Measurements from ENCODE around the gene KCNJ5. TPM values are rescaled to one million over a fixed set of nuclear protein-coding genes. Genes with fewer than 3 reads are reported as not detected.

The KCNJ5 gene
- total RNA-seq = under 0.01 TPM

DNA sequence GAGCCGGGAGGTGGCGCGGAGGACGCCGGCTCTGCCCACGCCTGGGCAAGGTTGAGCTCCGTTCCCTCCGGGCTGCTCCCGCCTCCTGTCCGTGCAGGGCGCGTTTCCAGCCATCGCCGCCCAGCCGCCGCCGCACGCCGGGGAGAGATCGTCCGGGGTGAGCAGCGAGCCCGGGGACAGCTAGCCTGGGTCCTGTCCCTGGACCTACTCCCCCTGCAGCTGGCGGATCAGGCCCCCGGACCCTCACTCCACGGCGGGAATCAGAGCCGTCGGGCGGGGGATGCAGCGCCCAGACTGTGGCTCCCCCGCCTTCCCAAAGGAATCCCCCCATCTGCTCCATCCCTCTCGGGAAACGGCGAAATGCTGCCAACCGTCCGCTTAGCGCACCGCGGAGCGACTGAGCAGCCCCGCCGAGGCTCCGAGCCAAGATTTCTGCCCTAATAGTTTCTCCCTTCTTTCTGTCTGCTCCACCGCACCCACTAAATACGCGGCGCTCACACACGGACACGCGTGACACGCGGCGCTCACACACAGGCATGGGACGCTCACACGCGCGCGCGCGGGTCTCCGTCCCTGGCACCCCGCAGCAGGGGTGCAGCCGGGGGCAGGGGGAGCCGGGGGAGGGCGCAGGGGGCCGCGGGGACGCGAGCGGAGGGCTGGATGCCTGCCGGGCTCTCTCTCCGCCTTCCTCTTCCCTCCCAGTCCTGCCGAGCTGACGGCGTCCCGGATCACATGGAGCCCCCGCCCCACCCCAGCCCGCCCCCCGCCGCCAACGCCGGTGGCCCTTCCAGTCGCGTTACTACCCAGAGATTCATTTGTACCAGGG is at the start of gene KCNJ5:
Gene KCNJ5 (plus strand): TSS at position 814 of the 826 bp plus-strand sequence. CDS start 19,918 bp downstream, outside the sequence.
- H3K27me3 ChIP-seq (ENCODE audit: insufficient read depth, low read length) = peaks cover 47% of the 10 kb centered on the region
- peaks cover 30% of the 10 kb centered on the region for H3K4me1 ChIP-seq (ENCODE audit: insufficient read depth, low read length)
- no peak within 1 kb of the TSS for H3K4me3 ChIP-seq (ENCODE audit: low read length)
- no peaks in the 10 kb centered on the region for H3K9me3 ChIP-seq (ENCODE audit: low read depth, low read length)

DNA sequence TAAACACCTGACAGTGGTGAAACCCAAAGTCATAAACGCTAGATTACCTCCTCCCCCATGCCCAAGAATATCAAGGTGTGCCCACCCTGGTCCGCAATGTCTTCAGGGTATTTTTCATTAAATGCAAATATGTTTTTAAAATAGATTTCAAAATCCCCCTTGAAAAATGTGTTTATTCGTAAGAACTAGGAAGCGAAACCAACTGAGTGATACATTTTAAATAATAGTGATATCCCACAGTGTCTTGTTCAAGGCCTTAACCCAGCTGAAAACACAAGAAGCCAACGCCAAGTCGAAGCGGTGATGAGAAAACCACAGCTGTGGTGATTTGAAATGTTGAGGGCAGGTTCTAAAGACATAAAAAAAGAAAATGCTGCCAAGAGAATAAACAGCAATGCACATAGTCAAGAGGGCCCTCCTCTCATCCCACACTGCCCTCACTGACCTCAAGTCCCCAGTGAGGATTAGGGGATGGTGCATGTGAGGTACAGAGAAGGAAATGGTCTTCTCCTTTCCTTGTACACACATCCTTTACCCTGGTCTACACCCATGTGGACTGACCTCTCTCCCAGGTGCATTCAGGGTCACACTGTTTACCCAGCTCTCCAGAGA is 49.6 kb upstream of the KCNJ5 start:
- peaks cover 66% of the 10 kb centered on the region for H3K4me1 ChIP-seq (ENCODE audit: insufficient read depth, low read length)
- no peak overlapping the region for H3K4me3 ChIP-seq (ENCODE audit: low read length)
- H3K27me3 ChIP-seq (ENCODE audit: insufficient read depth, low read length) = no peaks in the 10 kb centered on the region
- no peaks in the 10 kb centered on the region for H3K9me3 ChIP-seq (ENCODE audit: low read depth, low read length)

DNA sequence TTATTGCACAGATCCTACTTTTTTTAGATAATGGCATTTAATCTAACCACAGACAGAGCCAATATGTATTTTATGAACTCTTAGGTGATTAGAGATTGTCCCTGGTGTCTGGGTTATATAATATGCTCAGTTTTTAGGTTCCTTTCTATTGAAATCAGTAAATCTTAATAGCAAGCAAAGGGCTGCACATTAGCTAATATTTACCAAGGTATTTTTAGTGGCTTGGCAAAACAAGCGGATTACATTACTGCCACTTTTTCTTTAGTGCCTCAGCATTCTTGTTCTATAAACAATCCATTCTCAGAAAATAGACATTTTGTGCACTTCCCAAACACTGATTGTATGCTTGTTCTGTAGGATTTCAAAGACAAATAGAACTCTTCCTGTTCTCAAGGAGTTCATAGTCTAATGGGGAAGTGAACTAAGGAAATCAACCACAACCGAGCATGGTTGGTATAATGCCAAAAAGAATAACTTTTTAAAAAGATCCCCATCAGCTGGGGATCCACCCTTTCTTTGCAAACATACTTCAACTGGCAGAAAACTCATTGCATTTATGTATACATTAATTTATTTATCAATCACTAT is 47.9 kb upstream of the KCNJ5 start:
- H3K4me3 ChIP-seq (ENCODE audit: low read length) = no peak overlapping the region
- no peaks in the 10 kb centered on the region for H3K27me3 ChIP-seq (ENCODE audit: insufficient read depth, low read length)
- H3K4me1 ChIP-seq (ENCODE audit: insufficient read depth, low read length) = peaks cover 53% of the 10 kb centered on the region

DNA sequence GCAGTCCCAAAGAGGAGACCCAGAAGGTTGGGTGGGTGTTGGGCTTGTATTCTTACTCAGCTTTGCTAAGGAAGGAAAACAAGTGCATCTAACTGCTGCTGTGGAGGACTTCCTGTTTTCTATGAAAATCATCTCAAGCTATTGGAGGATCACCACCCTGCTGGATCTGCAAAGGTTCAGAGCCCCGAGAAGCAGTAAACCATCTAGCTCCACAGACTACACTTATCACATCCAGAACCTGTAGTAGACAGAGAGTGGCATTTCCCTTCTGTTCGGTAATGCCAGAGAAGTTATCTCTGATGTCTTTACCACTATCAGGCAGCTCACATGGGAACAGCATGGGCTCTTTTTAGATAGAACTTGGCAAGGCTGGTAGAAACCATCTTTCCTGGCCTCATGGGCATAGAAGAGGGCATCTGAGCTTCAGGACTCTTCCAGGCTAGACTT is 45.8 kb upstream of the KCNJ5 start:
- no peaks in the 10 kb centered on the region for H3K27me3 ChIP-seq (ENCODE audit: insufficient read depth, low read length)
- H3K9me3 ChIP-seq (ENCODE audit: low read depth, low read length) = no peaks in the 10 kb centered on the region
- peaks cover 52% of the 10 kb centered on the region for H3K4me1 ChIP-seq (ENCODE audit: insufficient read depth, low read length)
- no peak overlapping the region for H3K4me3 ChIP-seq (ENCODE audit: low read length)

More for the DNA sequence above, 47.9 kb upstream of the KCNJ5 start:
- H3K9me3 ChIP-seq (ENCODE audit: low read depth, low read length) = no peaks in the 10 kb centered on the region

DNA sequence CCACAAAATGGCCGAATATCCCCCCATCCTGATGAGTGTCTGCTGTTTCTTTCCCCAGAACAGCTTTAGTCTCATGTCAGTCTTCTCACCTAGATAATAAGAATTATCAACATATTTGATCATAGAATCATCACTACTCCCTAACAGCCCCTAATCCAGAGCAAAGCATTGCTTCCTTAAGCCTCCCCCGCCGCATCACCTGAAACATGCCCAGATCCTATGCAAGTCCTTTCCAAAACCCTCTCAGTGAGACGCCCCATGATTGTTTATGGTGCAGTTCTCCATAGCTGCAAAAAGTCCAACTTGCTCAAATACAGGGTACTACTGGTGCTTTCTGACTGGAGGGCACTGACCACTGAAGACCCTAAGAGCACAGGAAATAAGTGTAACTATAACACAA is 44.2 kb upstream of the KCNJ5 start:
- Histone ChIP-seq H3K4me1 (ENCODE audit: insufficient read depth, low read length) (peaks cover 43% of the 10 kb centered on the region), H3K27me3 (ENCODE audit: insufficient read depth, low read length) (no peaks in the 10 kb centered on the region)

DNA sequence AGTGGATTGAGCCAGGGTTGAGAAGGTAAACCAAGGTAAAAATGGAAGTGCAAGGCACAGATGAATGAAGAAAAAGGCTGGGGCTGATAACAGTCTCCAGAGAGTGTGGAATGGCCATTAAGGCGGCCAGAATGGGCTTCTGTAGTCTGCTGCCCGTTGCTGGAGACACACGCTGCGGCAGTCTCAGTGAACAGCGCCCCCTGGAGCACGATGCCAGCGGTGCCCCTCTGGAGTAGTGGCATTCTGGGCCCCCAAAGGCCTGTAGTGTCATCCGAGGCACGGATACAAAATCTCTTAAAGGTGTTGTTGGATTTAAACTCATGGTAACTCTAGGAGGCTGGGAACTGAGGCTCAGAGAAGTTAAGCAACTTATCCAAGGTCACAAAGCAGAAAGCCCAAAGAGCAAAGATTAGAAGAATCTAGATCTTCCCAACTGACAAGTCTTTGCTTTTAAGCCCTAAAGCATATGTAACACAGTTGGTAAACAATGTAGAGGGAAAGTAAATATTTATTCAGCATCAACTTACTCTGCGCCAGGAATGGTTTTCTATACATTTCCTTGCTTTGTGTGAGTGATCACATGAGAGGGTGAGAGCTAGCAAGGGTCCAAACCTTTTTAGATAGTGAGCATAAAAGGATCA is 42.2 kb upstream of the KCNJ5 start:
- Histone ChIP-seq H3K27me3 (ENCODE audit: insufficient read depth, low read length) (no peaks in the 10 kb centered on the region), H3K9me3 (ENCODE audit: low read depth, low read length) (no peaks in the 10 kb centered on the region), H3K4me1 (ENCODE audit: insufficient read depth, low read length) (peaks cover 33% of the 10 kb centered on the region), H3K4me3 (ENCODE audit: low read length) (no peak overlapping the region)

More for the DNA sequence above, 44.2 kb upstream of the KCNJ5 start:
- no peak overlapping the region for H3K4me3 ChIP-seq (ENCODE audit: low read length)
- no peaks in the 10 kb centered on the region for H3K9me3 ChIP-seq (ENCODE audit: low read depth, low read length)

DNA sequence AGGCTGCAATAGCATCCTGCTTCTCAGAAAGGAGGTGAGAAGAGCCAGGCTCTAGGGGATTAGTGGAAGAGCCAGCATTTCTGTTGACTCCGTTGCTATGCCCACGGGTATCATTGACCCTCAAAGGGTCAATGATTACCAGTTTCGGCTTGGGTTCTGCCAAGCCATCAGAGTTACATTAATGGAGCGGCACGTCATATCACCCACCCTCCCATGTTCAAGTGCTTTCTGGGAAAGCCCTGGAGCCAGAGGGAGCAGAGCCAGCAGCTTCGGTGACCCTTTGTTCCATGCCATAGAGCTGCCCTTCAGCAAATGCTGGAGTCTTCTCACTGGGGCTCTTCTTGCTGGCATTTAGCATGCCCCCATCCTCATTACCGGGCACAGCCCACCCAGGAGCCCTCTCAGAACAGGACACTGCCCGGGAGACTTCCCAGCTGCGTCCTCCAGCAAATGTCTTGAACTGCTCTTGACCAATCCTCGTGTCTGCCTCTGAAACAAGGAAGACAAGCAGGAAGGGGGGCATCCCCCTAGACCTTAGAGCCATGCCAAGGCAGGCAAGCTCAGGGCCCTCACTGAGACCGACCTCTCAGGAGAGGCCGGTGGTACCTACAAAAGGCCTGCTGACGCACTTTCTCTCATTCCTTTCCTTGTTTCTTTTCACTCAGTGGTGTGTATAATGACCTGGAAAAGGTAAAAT is 38.7 kb upstream of the KCNJ5 start:
- peaks cover 6% of the 10 kb centered on the region for H3K4me1 ChIP-seq (ENCODE audit: insufficient read depth, low read length)
- no peak overlapping the region for H3K4me3 ChIP-seq (ENCODE audit: low read length)
- no peaks in the 10 kb centered on the region for H3K9me3 ChIP-seq (ENCODE audit: low read depth, low read length)
- no peaks in the 10 kb centered on the region for H3K27me3 ChIP-seq (ENCODE audit: insufficient read depth, low read length)

DNA sequence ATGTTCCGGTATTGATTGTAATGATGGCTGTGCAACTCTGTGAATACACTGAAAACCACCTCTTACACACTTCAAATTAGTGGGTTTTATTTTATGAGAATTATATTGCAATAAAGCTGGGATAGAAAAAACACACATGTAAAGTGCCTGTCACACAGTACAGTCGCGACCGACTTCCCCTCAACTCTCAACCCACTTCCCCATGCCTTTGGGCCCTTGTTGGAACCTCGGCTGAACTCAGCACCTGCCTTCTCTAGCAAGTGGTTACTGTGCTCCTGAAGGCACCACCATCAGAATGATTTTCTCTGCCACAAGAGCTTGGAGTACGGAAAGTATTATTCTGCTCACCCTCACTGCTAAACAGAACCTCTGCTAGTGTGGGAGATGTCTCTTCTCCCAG is 37.6 kb upstream of the KCNJ5 start:
- Histone ChIP-seq H3K4me3 (ENCODE audit: low read length) (no peak overlapping the region), H3K27me3 (ENCODE audit: insufficient read depth, low read length) (no peaks in the 10 kb centered on the region), H3K9me3 (ENCODE audit: low read depth, low read length) (no peaks in the 10 kb centered on the region), H3K4me1 (ENCODE audit: insufficient read depth, low read length) (peaks cover 3% of the 10 kb centered on the region)

DNA sequence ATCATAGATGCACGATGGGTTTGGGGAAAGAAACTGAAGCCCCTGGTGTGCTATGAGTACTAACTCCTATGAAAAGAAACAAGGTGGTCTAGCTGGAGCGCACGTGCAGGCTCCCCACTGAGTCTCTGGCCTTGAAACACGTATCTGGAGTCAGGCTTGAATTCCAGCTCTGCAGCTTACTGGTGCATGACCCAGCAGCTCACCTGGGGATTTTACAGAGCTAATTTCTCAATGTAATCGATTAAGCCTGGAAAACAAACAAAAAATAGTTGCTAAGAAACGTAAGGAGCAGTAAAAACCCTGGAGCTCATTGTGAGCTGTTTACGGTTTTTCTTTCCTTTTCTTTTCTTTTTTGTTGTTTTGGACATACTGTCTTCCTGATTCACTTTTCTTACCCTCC is 36.3 kb upstream of the KCNJ5 start:
- Histone ChIP-seq H3K4me1 (ENCODE audit: insufficient read depth, low read length) (peaks cover 4% of the 10 kb centered on the region), H3K4me3 (ENCODE audit: low read length) (no peak overlapping the region), H3K9me3 (ENCODE audit: low read depth, low read length) (no peaks in the 10 kb centered on the region), H3K27me3 (ENCODE audit: insufficient read depth, low read length) (no peaks in the 10 kb centered on the region)

DNA sequence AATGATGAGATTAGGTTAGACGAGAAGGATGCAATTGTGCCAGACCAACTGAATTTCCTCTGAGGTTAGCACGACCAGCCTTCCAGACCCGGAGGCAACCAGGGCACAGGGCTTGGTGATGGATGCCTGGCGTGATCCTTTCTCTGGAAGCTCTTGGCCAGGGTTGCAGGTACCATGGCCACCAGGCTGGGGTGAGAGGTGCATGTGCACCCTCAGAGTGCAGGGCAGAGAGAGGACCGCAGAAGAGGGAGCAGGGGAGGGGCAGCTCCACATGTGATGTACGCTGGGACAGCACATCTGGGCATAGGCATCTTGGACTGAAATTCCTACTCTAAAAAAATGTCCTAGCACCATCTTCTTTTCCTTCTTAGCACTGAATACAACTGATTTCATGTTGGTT is 34.9 kb upstream of the KCNJ5 start:
- Histone ChIP-seq H3K9me3 (ENCODE audit: low read depth, low read length) (no peaks in the 10 kb centered on the region), H3K4me1 (ENCODE audit: insufficient read depth, low read length) (peaks cover 6% of the 10 kb centered on the region), H3K27me3 (ENCODE audit: insufficient read depth, low read length) (no peaks in the 10 kb centered on the region), H3K4me3 (ENCODE audit: low read length) (no peak overlapping the region)

DNA sequence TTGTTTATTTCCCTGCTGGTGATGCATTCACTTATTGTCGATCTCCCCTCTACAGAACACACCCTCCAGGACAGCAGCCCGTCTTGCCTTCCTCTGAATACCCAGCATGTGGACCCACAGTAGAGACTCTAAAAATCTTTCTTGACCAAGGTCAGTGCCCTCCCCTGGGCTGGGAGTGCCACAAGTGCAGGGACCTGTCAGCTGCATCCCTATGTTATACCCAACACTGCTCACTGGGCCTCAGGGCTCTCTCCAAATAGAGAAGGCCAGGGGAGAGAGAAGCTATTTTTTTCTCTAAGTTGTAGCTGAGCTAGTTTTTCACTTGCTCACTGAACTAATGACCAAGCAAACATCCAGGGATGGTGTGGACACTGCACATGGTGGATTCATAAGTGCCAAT is 33.8 kb upstream of the KCNJ5 start:
- Histone ChIP-seq H3K4me1 (ENCODE audit: insufficient read depth, low read length) (peaks cover 6% of the 10 kb centered on the region), H3K4me3 (ENCODE audit: low read length) (no peak overlapping the region), H3K27me3 (ENCODE audit: insufficient read depth, low read length) (no peaks in the 10 kb centered on the region), H3K9me3 (ENCODE audit: low read depth, low read length) (no peaks in the 10 kb centered on the region)

DNA sequence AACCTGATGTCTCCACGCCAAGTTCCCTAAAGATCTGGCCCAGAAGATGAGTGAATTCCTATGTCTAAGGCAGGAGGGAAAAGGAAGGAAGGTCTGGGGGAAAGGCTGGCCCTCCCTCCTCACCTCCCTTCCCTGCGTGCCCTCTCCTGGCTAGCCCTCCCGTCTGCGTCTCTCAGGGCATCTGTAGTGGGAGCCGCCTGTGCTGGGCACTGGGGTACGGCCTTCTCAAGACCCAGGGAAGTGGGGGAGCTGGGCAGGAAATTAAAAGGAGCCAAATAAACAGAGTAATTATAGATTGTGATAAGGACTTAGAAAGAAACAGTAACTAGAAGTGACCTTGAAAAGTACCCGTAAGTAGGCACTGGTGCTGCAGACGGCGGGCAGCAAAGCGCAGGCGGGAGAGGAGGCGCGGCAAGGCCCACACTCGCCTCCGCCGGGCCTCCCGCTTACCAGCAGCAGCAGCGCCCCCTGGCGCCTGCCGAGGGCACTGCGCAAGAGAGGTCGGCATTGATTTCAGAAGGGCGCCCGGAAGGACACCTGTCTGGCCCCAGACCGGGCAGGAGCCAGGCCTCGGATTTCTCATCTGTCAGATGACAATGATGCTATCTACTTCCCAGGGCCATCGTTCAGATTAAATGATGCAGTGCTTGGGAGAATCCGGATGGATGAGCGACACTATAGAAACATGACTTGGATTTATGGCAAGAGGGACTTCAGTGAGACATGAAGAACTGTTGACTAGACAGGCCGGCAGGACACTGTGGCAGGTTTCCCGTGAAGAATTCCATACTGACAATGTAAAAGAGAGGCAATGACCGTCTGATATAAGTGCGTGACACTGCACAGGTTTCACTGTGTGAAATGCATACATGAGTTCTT is 31.4 kb upstream of the KCNJ5 start:
- peaks cover 6% of the 10 kb centered on the region for H3K4me1 ChIP-seq (ENCODE audit: insufficient read depth, low read length)
- H3K9me3 ChIP-seq (ENCODE audit: low read depth, low read length) = no peaks in the 10 kb centered on the region
- H3K4me3 ChIP-seq (ENCODE audit: low read length) = no peak overlapping the region
- no peaks in the 10 kb centered on the region for H3K27me3 ChIP-seq (ENCODE audit: insufficient read depth, low read length)

DNA sequence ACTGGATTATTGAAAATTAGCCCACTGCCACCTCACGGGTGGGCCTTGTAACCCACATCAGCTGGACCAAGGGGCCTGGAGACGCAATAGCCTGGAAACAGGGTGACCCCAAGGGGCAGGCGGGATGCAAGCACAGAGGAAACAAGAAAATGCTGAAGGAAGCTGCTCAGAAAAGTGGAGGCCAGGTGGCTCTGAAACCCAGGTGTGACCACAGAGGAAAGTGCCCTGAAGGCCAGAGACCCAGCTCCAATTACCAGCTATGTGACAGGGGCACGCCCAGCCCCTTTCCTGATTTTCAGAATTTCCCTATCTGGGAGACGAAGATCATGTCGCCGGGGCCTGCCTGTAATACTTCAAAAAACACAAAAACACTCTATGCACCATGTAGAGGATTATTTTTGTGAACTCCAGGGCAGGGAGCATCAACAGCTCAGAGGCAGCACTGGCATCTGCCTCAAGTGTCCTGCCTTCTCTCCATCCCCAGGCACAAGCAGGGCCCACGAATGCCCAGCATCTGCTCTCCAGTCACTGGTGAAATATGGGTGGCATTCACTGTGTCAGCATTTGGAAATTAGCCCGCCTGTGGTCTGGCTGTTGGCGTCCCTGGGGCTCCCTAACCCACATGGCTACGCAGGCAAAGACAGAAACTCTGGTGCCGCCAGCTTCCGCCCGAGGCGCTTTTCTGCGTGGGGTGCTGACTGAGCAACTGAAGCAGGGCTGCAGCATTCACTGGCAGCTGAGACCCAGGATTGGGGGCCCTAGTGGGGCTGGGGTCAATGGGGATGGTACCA is 30.4 kb upstream of the KCNJ5 start:
- H3K9me3 ChIP-seq (ENCODE audit: low read depth, low read length) = no peaks in the 10 kb centered on the region
- no peak overlapping the region for H3K4me3 ChIP-seq (ENCODE audit: low read length)
- no peaks in the 10 kb centered on the region for H3K27me3 ChIP-seq (ENCODE audit: insufficient read depth, low read length)
- peaks cover 6% of the 10 kb centered on the region for H3K4me1 ChIP-seq (ENCODE audit: insufficient read depth, low read length)

Data from mononuclear cell (primary cell).